ENCODE results near the gene TMEM245. TPM values are rescaled to one million over a fixed set of nuclear protein-coding genes. Genes with fewer than 3 reads are reported as not detected.
A peak's percentile ranks its signal among the peaks of the same experiment; 100 is the strongest.

The TMEM245 gene
- total RNA-seq, result 37.8 and 57.1 TPM in 2 replicates

GRCh38 chr9:109119439-109120203 is at the start of gene TMEM245:
Gene TMEM245, minus strand, starts transcription at chr9:109119947. Its CDS starts 34 bp downstream, at chr9:109119913.
- TF ChIP-seq CTCF (conservative IDR thresholded peaks at IDR 0.05; ENCODE audit: low read depth, low read length), result no peak
- DNase-seq (ENCODE audit: low read depth), result peak; percentile 93
- H3K4me3 ChIP-seq (ENCODE audit: low read depth, low read length), result peak within 1 kb of the TSS; percentile 81

- no peak for DNase-seq (ENCODE audit: low read depth)
- TF ChIP-seq CTCF (conservative IDR thresholded peaks at IDR 0.05; ENCODE audit: low read depth, low read length), result no peak
- no peak overlapping the region for H3K4me3 ChIP-seq (ENCODE audit: low read depth, low read length)
Observed at GRCh38 chr9:109168170-109168569, 48.4 kb upstream of the TMEM245 start.

DNA sequence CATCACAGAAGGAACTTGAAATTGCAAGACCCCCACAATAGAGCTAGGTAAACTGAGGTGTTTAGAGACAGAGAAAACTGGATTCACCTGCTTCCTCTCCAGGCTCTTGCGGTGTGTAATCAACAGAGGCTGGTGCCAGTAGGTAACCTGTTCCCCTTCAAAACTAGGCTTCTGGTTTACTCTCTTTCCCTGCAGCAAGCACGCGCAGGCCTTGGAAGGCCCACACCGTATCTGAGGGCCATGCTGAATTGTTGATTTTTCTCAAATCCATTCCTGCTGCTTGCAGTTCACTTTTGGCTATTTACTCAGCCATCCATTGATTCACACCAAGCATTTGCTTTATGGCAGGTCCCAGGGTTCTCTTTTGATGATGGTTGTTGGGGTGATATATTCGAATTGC is 48.0 kb upstream of the TMEM245 start:
- no peak overlapping the region for H3K4me3 ChIP-seq (ENCODE audit: low read depth, low read length)
- TF ChIP-seq CTCF (conservative IDR thresholded peaks at IDR 0.05; ENCODE audit: low read depth, low read length), result no peak
- DNase-seq (ENCODE audit: low read depth), result no peak

GRCh38 chr9:109166771-109167601 is 47.2 kb upstream of the TMEM245 start, which contains the start of gene FRRS1L:
Gene FRRS1L, minus strand, starts transcription at chr9:109167249. Its CDS starts 111 bp downstream, at chr9:109167138.
- H3K4me3 ChIP-seq (ENCODE audit: low read depth, low read length), result no peak within 1 kb of the TSS
- no peak for DNase-seq (ENCODE audit: low read depth)
- no peak for TF ChIP-seq CTCF (conservative IDR thresholded peaks at IDR 0.05; ENCODE audit: low read depth, low read length)

GRCh38 chr9:109166171-109166770 is 46.5 kb upstream of the TMEM245 start:
- no peak for DNase-seq (ENCODE audit: low read depth)
- H3K4me3 ChIP-seq (ENCODE audit: low read depth, low read length), result no peak overlapping the region
- no peak for TF ChIP-seq CTCF (conservative IDR thresholded peaks at IDR 0.05; ENCODE audit: low read depth, low read length)

DNA sequence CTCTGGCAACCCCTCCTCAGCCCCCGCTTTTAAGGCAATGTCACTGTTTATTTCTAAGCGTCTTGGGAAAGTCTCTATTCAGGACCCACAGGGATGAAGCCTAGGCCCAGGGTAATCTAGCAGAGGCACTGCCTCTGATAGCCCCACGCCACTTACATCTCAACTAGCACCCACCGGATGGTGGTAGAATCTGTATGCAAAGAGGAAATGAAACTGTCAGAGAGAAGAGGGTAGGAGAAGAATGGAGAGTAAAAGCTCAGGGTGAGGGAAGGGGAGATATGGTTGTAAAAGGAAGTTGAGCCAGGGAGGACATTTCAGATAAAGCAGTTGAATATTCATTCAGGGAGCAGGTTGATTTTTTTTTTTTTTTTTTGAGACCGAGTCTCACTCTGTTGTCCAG is 44.3 kb upstream of the TMEM245 start:
- no peak for TF ChIP-seq CTCF (conservative IDR thresholded peaks at IDR 0.05; ENCODE audit: low read depth, low read length)
- H3K4me3 ChIP-seq (ENCODE audit: low read depth, low read length), result no peak overlapping the region
- no peak for DNase-seq (ENCODE audit: low read depth)
